B cell (primary cell): ENCODE measurements around the gene IKZF1. TPM values are rescaled to one million over a fixed set of nuclear protein-coding genes. Genes with fewer than 3 reads are reported as not detected.

ENCODE experiments used
- ATAC-seq: fragments of 200-7000 bp; cut with Tn5 transposase; one replicate; pipeline ENCODE4 v1.10.0; 2021; ENCODE audit warnings: low read depth, mild to moderate bottlenecking, moderate number of reproducible peaks, moderate library complexity
- CTCF ChIA-PET: fragments of 350-600 bp; sonication (Branson Sonifier 250); formaldehyde crosslinking; loops from one replicate; lab custom pipeline; 2021; ENCODE audit warnings: antibody characterized with exemption, inconsistent platforms; lab: Charles Lee
- POLR2A ChIA-PET: fragments of 350-600 bp; sonication (Branson Sonifier 250); formaldehyde crosslinking; loops from one replicate; lab custom pipeline; 2021; ENCODE audit warnings: antibody characterized with exemption; lab: Charles Lee
- DNase-seq: peaks from one replicate; pipeline ENCODE4 v3.0.0; 2013
- H2AFZ ChIP-seq: 2 replicates; pipeline ENCODE4 v1.6.1; 2012; ENCODE audit warnings: mild to moderate bottlenecking, low read depth, low read length; ENCODE audit not compliant: insufficient read depth, poor library complexity, severe bottlenecking
- H3K27ac ChIP-seq, 2 donors: 1 replicate in 1 of 2; 2 replicates in 1 of 2; pipeline ENCODE4 v1.5.1; 2012 to 2013; ENCODE audit warnings: low read length in 2 of 2, mild to moderate bottlenecking in 2 of 2, moderate library complexity in 1 of 2
- H3K27me3 ChIP-seq, 4 experiments: fragments of 200-600 bp in 1 of 4; sonication (generic) in 1 of 4; replicated peaks in 1 of 4; 1 replicate in 2 of 4; 2 replicates in 2 of 4; pipeline versions ENCODE4 v1.6.1 to v1.7.0; 2013 to 2016; ENCODE audit warnings: low read length in 3 of 4, mild to moderate bottlenecking in 2 of 4, mixed read lengths in 1 of 4, moderate library complexity in 1 of 4; ENCODE audit not compliant: insufficient read depth in 4 of 4, control insufficient read depth in 3 of 4; ENCODE audit errors: control extremely low read depth in 1 of 4
- H3K36me3 ChIP-seq, 2 experiments: replicated peaks in 1 of 2; 1 replicate in 1 of 2; 2 replicates in 1 of 2; pipeline versions ENCODE4 v1.6.1 to v1.7.1; 2013; ENCODE audit warnings: low read length in 1 of 2; ENCODE audit not compliant: insufficient read depth in 2 of 2, control insufficient read depth in 1 of 2; ENCODE audit errors: control extremely low read depth in 1 of 2, extremely low read depth in 1 of 2
- H3K4me1 ChIP-seq, 2 donors: fragments of 200-600 bp in 1 of 2; sonication (generic) in 1 of 2; 1 replicate in 1 of 2; 2 replicates in 1 of 2; pipeline versions ENCODE4 v1.5.1 to v1.6.1; 2013 to 2017; ENCODE audit warnings: low read length in 2 of 2; ENCODE audit not compliant: control insufficient read depth in 2 of 2, insufficient read depth in 2 of 2
- H3K4me2 ChIP-seq: replicated peaks from 2 replicates; pipeline ENCODE3; 2012; ENCODE audit warnings: mild to moderate bottlenecking, low read depth, low read length; ENCODE audit not compliant: poor library complexity, severe bottlenecking
- H3K4me3 ChIP-seq, 5 experiments: fragments of 200-600 bp in 1 of 5; sonication (generic) in 1 of 5; 1 replicate in 3 of 5; 2 replicates in 2 of 5; pipeline versions ENCODE4 v1.5.1 to v1.7.0; 2011 to 2016; ENCODE audit warnings: low read length in 4 of 5, mild to moderate bottlenecking in 4 of 5, low read depth in 2 of 5, control low read depth in 1 of 5, moderate library complexity in 1 of 5; ENCODE audit not compliant: insufficient read depth in 1 of 5; ENCODE audit errors: control extremely low read depth in 1 of 5, extremely low read depth in 1 of 5
- H3K79me2 ChIP-seq: fragments of 200-600 bp; sonication (generic); one replicate; pipeline ENCODE4 v1.6.0; 2016; ENCODE audit warnings: low read length; ENCODE audit not compliant: control insufficient read depth, insufficient read depth
- H3K9ac ChIP-seq: fragments of 200-600 bp; sonication (generic); 2 replicates; pipeline ENCODE4 v1.6.1; 2017; ENCODE audit warnings: mild to moderate bottlenecking, low read length, moderate library complexity
- H3K9me3 ChIP-seq, 3 donors: one replicate each; pipeline versions ENCODE4 v1.6.1 to v1.7.1; 2013; ENCODE audit warnings: low read length in 2 of 3; ENCODE audit not compliant: control insufficient read depth in 2 of 3, insufficient read depth in 1 of 3; ENCODE audit errors: control extremely low read depth in 1 of 3
- H4K20me1 ChIP-seq: 2 replicates; pipeline ENCODE4 v1.6.0; 2012; ENCODE audit warnings: mild to moderate bottlenecking, low read length; ENCODE audit not compliant: insufficient read depth, control insufficient read depth, poor library complexity, severe bottlenecking
- H3K27ac Mint-ChIP-seq: one replicate; pipeline ENCODE4 v1.8.0; 2021; ENCODE audit warnings: mixed read lengths
- H3K27me3 Mint-ChIP-seq: one replicate; pipeline ENCODE4 v1.8.0; 2021; ENCODE audit warnings: mixed read lengths
- H3K4me1 Mint-ChIP-seq: one replicate; pipeline ENCODE4 v1.8.0; 2021; ENCODE audit warnings: mixed read lengths
- H3K4me3 Mint-ChIP-seq: one replicate; pipeline ENCODE4 v1.8.0; 2021; ENCODE audit warnings: mixed read lengths
- H3K9me3 Mint-ChIP-seq: one replicate; pipeline ENCODE4 v1.8.0; 2022; ENCODE audit warnings: mixed read lengths; ENCODE audit not compliant: insufficient read depth
- CTCF ChIP-seq: fragments of 200-600 bp; IDR thresholded peaks from one replicate; pipeline ENCODE4 v1.8.0; 2022; ENCODE audit warnings: antibody characterized with exemption, mild to moderate bottlenecking
- EZH2 ChIP-seq: IDR thresholded peaks from 2 replicates; pipeline ENCODE4 v1.6.1; 2012; ENCODE audit warnings: borderline replicate concordance, low read depth, mild to moderate bottlenecking, moderate library complexity, low read length; ENCODE audit not compliant: insufficient read depth, poor library complexity, severe bottlenecking
- whole genome bisulfite sequencing: methylation state at CpG from one replicate; pipeline ENCODE4 v1.1.5; 2013; ENCODE audit warnings: missing lambda C conversion rate; ENCODE audit not compliant: insufficient coverage; 5-methylcytosine and 5-hydroxymethylcytosine counted together
- intact Hi-C: fragments of 100-400 bp; cut with micrococcal nuclease; formaldehyde crosslinking; loops from one replicate; pipeline ENCODE4 v1.10.0; 2022
- polyA plus RNA-seq: library from polyadenylated mRNA; depleted of rRNA; stranded (reverse); fragments of >200 nt; gene quantifications from 2 replicates; pipeline ENCODE4 v1.2.3, GENCODE V29; 2012
- total RNA-seq, 2 donors: library from RNA; stranded (reverse); fragments of 120-200 nt in 1 of 2; gene quantifications; 1 replicate in 1 of 2; 2 replicates in 1 of 2; pipeline versions ENCODE4 v1.2.3 to v1.2.4, GENCODE V29; 2013 to 2022

IKZF1 gene
- total and polyA plus RNA-seq, 2 donors (not counting 1 experiment from before 2014, with no cell fraction given), result 199 to 254 TPM

- Histone ChIP-seq H3K79me2 (peaks cover 11% of the 10 kb centered on the region), H3K4me1 (peaks cover 23 to 24% of the 10 kb centered on the region in 2 donors), H2AFZ (no peak overlapping the region), H3K4me3 (no peak overlapping the region), H3K4me2 (no peak overlapping the region), H3K9me3 (no peaks in the 10 kb centered on the region), H3K27ac (no peak overlapping the region), H3K9ac (no peak overlapping the region), H4K20me1 (no peaks in the 10 kb centered on the region), H3K27me3 (no peaks in the 10 kb centered on the region), H3K36me3 (no peaks in the 10 kb centered on the region)
- Mint-ChIP-seq H3K27ac (no peak overlapping the region), H3K4me3 (no peak overlapping the region), H3K4me1 (peaks cover 35% of the 10 kb centered on the region), H3K9me3 (no peaks in the 10 kb centered on the region), H3K27me3 (no peaks in the 10 kb centered on the region)
- ChIA-PET CTCF (interaction anchor here (1.7 kb wide), 1 partner anchor 121 kb away, joined by 8 read pairs; no protein-coding TSS in a partner anchor), POLR2A (interaction anchor here (0.6 kb wide), 1 partner anchor 118 kb away, joined by 9 read pairs; no protein-coding TSS in a partner anchor)
- 100% methylated on average over 1 of the region's 4 CpGs for WGBS
- TF ChIP-seq EZH2, result no peak
- TF ChIP-seq CTCF, result no peak
- intact Hi-C loops, result no loop called here
- DNase-seq, result no peak
- no peak for ATAC-seq
These were observed 7.7 kb upstream of the IKZF1 start for GRCh38 chr7:50296799-50297198.

GRCh38 chr7:50298811-50299562, 5.5 kb upstream of the IKZF1 start:
- ChIA-PET CTCF (interaction anchor here (0.8 to 2.3 kb wide), 3 partner anchors 14 to 94 kb away, joined by 3 to 11 read pairs (median 4); no protein-coding TSS in a partner anchor), POLR2A (interaction anchor here (1.1 kb wide), 1 partner anchor 38 kb away, joined by 3 read pairs; no protein-coding TSS in a partner anchor)
- H3K4me1 Mint-ChIP-seq, result peaks cover 16% of the 10 kb centered on the region
- Histone ChIP-seq H3K4me3 (no peak overlapping the region), H3K27ac (peak overlapping the region in 1 of 2 donors; percentile 43), H2AFZ (no peak overlapping the region), H3K36me3 (no peaks in the 10 kb centered on the region), H3K9ac (no peak overlapping the region), H4K20me1 (no peaks in the 10 kb centered on the region), H3K4me1 (peaks cover 4 to 15% of the 10 kb centered on the region in 2 donors), H3K79me2 (no peaks in the 10 kb centered on the region), H3K4me2 (no peak overlapping the region), H3K9me3 (no peaks in the 10 kb centered on the region), H3K27me3 (no peaks in the 10 kb centered on the region)
- H3K9me3 Mint-ChIP-seq, result no peaks in the 10 kb centered on the region
- DNase-seq (peak; percentile 4), ATAC-seq (no peak)
- intact Hi-C loops, result no loop called here
- WGBS, result 100% methylated on average over 4 of the region's 8 CpGs
- no peak overlapping the region for H3K27ac Mint-ChIP-seq
- H3K27me3 Mint-ChIP-seq, result no peaks in the 10 kb centered on the region
- no peak overlapping the region for H3K4me3 Mint-ChIP-seq
- TF ChIP-seq CTCF (no peak), EZH2 (no peak)
